Measurements from ENCODE around the gene MYO3B. TPM values are rescaled to one million over a fixed set of nuclear protein-coding genes. Genes with fewer than 3 reads are reported as not detected.

MYO3B gene
- polyA plus RNA-seq, 1 of the 3 experiments (the other 2 are of a cell fraction) = not detected

GRCh38 chr2:170165129-170165528, 12.8 kb upstream of the MYO3B start:
- H3K79me2 ChIP-seq (ENCODE audit: insufficient read depth) = no peaks in the 10 kb centered on the region
- WGBS (ENCODE audit: low lambda C conversion rate) = 34% methylated on average over 2 of the region's 2 CpGs
- H3K27ac ChIP-seq (ENCODE audit: low read depth in 2 of 2, low read length in 1 of 2) = no peak overlapping the region
- no peak overlapping the region for H3K4me2 ChIP-seq
- no peaks in the 10 kb centered on the region for H4K20me1 ChIP-seq (ENCODE audit: insufficient read depth)
- H3K36me3 ChIP-seq (replicated peaks in 1 of 2; ENCODE audit: control insufficient read depth in 1 of 2, insufficient read depth in 2 of 2, low read length in 1 of 2) = no peaks in the 10 kb centered on the region
- POLR2A ChIA-PET = no interaction called here
- H3K9me3 ChIP-seq = no peaks in the 10 kb centered on the region
- H3F3A ChIP-seq (replicated peaks; ENCODE audit: insufficient read depth) = no peaks in the 10 kb centered on the region
- CTCF ChIA-PET = no interaction called here
- no peak for DNase-seq
- H3K9me2 ChIP-seq = no peaks in the 10 kb centered on the region
- no peaks in the 10 kb centered on the region for H3K4me1 ChIP-seq (ENCODE audit: control insufficient read depth in 1 of 2, insufficient read depth in 2 of 2, low read depth in 1 of 2, low read length in 1 of 2)
- TF ChIP-seq CHD2 (IDR thresholded peaks at IDR 0.05; ENCODE audit: low read length, partially characterized antibody) = no peak
- TF ChIP-seq TCF12 (IDR thresholded peaks at IDR 0.05) = no peak
- no peak for TF ChIP-seq GATA2 (CRISPR knock-in tag; IDR thresholded peaks at IDR 0.05)
- TF ChIP-seq TEAD4 (IDR thresholded peaks at IDR 0.05; ENCODE audit: borderline replicate concordance, insufficient read depth) = no peak
- TF ChIP-seq EZH2phosphoT487 (IDR thresholded peaks at IDR 0.05; ENCODE audit: borderline replicate concordance, low read depth) = no peak
- TF ChIP-seq FOXJ3 (CRISPR knock-in tag; IDR thresholded peaks at IDR 0.05) = no peak
- no peak for TF ChIP-seq SMC3 (IDR thresholded peaks at IDR 0.05; ENCODE audit: low read depth, low read length)
- TF ChIP-seq, protein P1, sequence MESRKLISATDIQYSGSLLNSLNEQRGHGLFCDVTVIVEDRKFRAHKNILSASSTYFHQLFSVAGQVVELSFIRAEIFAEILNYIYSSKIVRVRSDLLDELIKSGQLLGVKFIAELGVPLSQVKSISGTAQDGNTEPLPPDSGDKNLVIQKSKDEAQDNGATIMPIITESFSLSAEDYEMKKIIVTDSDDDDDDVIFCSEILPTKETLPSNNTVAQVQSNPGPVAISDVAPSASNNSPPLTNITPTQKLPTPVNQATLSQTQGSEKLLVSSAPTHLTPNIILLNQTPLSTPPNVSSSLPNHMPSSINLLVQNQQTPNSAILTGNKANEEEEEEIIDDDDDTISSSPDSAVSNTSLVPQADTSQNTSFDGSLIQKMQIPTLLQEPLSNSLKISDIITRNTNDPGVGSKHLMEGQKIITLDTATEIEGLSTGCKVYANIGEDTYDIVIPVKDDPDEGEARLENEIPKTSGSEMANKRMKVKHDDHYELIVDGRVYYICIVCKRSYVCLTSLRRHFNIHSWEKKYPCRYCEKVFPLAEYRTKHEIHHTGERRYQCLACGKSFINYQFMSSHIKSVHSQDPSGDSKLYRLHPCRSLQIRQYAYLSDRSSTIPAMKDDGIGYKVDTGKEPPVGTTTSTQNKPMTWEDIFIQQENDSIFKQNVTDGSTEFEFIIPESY (IDR thresholded peaks at IDR 0.05; ENCODE audit: borderline replicate concordance, low read depth) = no peak
- TF ChIP-seq EP300 (IDR thresholded peaks at IDR 0.05; ENCODE audit: borderline replicate concordance in 1 of 2, low read depth in 1 of 2, low read length in 1 of 2) = no peak
- TF ChIP-seq FOXM1 (IDR thresholded peaks at IDR 0.05; ENCODE audit: low read depth) = no peak
- TF ChIP-seq MEF2A (IDR thresholded peaks at IDR 0.05; ENCODE audit: borderline replicate concordance, low read depth) = no peak
- TF ChIP-seq YY1 (IDR thresholded peaks at IDR 0.05; ENCODE audit: low read depth) = no peak
- no peak for TF ChIP-seq SIN3A (IDR thresholded peaks at IDR 0.05; ENCODE audit: borderline replicate concordance, low read depth, low read length)
- TF ChIP-seq, protein P2, sequence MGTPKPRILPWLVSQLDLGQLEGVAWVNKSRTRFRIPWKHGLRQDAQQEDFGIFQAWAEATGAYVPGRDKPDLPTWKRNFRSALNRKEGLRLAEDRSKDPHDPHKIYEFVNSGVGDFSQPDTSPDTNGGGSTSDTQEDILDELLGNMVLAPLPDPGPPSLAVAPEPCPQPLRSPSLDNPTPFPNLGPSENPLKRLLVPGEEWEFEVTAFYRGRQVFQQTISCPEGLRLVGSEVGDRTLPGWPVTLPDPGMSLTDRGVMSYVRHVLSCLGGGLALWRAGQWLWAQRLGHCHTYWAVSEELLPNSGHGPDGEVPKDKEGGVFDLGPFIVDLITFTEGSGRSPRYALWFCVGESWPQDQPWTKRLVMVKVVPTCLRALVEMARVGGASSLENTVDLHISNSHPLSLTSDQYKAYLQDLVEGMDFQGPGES (IDR thresholded peaks at IDR 0.05; ENCODE audit: low read depth, low read length) = no peak
- no peak for TF ChIP-seq NFIC (IDR thresholded peaks at IDR 0.05; ENCODE audit: borderline replicate concordance)
- TF ChIP-seq MAX (IDR thresholded peaks at IDR 0.05; ENCODE audit: low read depth) = no peak
- TF ChIP-seq NRF1 (IDR thresholded peaks at IDR 0.05; ENCODE audit: low read depth, low read length) = no peak
- TF ChIP-seq RAD21 (IDR thresholded peaks at IDR 0.05; ENCODE audit: low read length) = no peak
- no peak for TF ChIP-seq RCOR1 (IDR thresholded peaks at IDR 0.05; ENCODE audit: low read length)
- TF ChIP-seq POLR2AphosphoS5 (IDR thresholded peaks at IDR 0.05; ENCODE audit: low read depth, low read length) = no peak
- H3K4me3 ChIP-seq (ENCODE audit: low read depth in 2 of 2, low read length in 1 of 2) = no peak overlapping the region
- H2AFZ ChIP-seq (ENCODE audit: low read depth) = no peak overlapping the region
- H3K9ac ChIP-seq = no peak overlapping the region
- H3K27me3 ChIP-seq (ENCODE audit: insufficient read depth) = no peaks in the 10 kb centered on the region

Measured in SK-N-SH (cell line).